HEK293 (cell line): ENCODE data around the gene CCHCR1.

Experiments used
- BCL11A ChIP-seq: fragments of 450-650 bp; formaldehyde crosslinking; IDR thresholded peaks from 2 replicates; pipeline ENCODE4 v1.5.1; 2016; ENCODE audit warnings: low read depth, missing biosample characterization, missing genetic modification characterization
- ZBTB8A ChIP-seq: fragments of 450-650 bp; formaldehyde crosslinking; IDR thresholded peaks from 2 replicates; pipeline ENCODE4 v1.5.1; 2016; ENCODE audit warnings: missing biosample characterization, missing genetic modification characterization
- ZNF146 ChIP-seq: fragments of 450-650 bp; formaldehyde crosslinking; IDR thresholded peaks from 2 replicates; pipeline ENCODE4 v1.5.1; 2016; ENCODE audit warnings: missing biosample characterization, missing genetic modification characterization
- ZNF239 ChIP-seq: fragments of 450-650 bp; formaldehyde crosslinking; IDR thresholded peaks from 2 replicates; pipeline ENCODE4 v1.5.1; 2016; ENCODE audit warnings: missing biosample characterization, missing genetic modification characterization
- ZNF274 ChIP-seq, 2 experiments: fragments of 200-500 bp in 1 of 2; fragments of 450-650 bp in 1 of 2; sonication (Bioruptor generic) in 1 of 2; formaldehyde crosslinking in 1 of 2; IDR thresholded peaks; 2 replicates each; pipeline versions ENCODE4 v1.5.1 to v1.6.1; 2014 to 2016; ENCODE audit warnings: borderline replicate concordance in 1 of 2, inconsistent platforms in 1 of 2, low read length in 1 of 2, missing biosample characterization in 1 of 2, missing genetic modification characterization in 1 of 2
- ZNF292 ChIP-seq: fragments of 450-650 bp; formaldehyde crosslinking; IDR thresholded peaks from 2 replicates; pipeline ENCODE4 v1.5.1; 2016; ENCODE audit warnings: low read depth, missing biosample characterization, missing genetic modification characterization, borderline replicate concordance
- ZNF501 ChIP-seq: fragments of 450-650 bp; formaldehyde crosslinking; IDR thresholded peaks from 2 replicates; pipeline ENCODE4 v1.5.1; 2016; ENCODE audit warnings: missing biosample characterization, missing genetic modification characterization
- TF ChIP-seq, protein P1 (sequence below): fragments of 450-650 bp; formaldehyde crosslinking; IDR thresholded peaks from 2 replicates; pipeline ENCODE4 v1.5.1; 2016; ENCODE audit warnings: missing biosample characterization, missing genetic modification characterization
- TF ChIP-seq, protein P2 (sequence below): fragments of 450-650 bp; formaldehyde crosslinking; IDR thresholded peaks from 2 replicates; pipeline ENCODE4 v1.5.1; 2016; ENCODE audit warnings: missing biosample characterization, missing genetic modification characterization, borderline replicate concordance

DNA sequence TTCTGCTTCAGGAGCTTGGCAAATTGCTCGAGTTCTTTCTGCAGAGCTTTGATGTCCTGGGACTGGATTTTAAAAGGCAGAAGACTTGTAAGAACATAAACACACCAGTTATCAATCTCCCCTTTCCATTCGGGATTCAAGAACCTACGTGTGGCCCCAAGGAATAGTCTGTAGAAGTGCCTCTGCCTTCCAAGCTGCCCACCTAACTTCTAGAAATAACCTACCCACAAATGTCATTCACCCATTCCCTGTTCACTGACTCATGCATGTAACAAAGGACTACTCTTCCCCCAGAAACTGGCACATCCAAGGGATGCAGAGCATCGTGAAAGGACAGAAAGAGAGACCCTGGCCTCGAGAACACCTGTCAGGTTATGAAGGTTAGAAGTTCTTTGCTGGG is 8.4 kb upstream of the CCHCR1 start:
- TF ChIP-seq, protein P1, sequence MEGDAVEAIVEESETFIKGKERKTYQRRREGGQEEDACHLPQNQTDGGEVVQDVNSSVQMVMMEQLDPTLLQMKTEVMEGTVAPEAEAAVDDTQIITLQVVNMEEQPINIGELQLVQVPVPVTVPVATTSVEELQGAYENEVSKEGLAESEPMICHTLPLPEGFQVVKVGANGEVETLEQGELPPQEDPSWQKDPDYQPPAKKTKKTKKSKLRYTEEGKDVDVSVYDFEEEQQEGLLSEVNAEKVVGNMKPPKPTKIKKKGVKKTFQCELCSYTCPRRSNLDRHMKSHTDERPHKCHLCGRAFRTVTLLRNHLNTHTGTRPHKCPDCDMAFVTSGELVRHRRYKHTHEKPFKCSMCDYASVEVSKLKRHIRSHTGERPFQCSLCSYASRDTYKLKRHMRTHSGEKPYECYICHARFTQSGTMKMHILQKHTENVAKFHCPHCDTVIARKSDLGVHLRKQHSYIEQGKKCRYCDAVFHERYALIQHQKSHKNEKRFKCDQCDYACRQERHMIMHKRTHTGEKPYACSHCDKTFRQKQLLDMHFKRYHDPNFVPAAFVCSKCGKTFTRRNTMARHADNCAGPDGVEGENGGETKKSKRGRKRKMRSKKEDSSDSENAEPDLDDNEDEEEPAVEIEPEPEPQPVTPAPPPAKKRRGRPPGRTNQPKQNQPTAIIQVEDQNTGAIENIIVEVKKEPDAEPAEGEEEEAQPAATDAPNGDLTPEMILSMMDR = no peak
- TF ChIP-seq ZBTB8A (tag by site-specific recombination) (no peak), ZNF292 (tag by site-specific recombination) (no peak), BCL11A (tag by site-specific recombination) (no peak), ZNF239 (no peak), ZNF501 (no peak), ZNF146 (tag by site-specific recombination) (no peak), ZNF274 (IDR thresholded peaks at IDR 0.05; ENCODE audit: low read length) (no peak), ZNF274 (tag by site-specific recombination; IDR thresholded peaks at IDR 0.05; ENCODE audit: borderline replicate concordance) (no peak)
- TF ChIP-seq, protein P2, sequence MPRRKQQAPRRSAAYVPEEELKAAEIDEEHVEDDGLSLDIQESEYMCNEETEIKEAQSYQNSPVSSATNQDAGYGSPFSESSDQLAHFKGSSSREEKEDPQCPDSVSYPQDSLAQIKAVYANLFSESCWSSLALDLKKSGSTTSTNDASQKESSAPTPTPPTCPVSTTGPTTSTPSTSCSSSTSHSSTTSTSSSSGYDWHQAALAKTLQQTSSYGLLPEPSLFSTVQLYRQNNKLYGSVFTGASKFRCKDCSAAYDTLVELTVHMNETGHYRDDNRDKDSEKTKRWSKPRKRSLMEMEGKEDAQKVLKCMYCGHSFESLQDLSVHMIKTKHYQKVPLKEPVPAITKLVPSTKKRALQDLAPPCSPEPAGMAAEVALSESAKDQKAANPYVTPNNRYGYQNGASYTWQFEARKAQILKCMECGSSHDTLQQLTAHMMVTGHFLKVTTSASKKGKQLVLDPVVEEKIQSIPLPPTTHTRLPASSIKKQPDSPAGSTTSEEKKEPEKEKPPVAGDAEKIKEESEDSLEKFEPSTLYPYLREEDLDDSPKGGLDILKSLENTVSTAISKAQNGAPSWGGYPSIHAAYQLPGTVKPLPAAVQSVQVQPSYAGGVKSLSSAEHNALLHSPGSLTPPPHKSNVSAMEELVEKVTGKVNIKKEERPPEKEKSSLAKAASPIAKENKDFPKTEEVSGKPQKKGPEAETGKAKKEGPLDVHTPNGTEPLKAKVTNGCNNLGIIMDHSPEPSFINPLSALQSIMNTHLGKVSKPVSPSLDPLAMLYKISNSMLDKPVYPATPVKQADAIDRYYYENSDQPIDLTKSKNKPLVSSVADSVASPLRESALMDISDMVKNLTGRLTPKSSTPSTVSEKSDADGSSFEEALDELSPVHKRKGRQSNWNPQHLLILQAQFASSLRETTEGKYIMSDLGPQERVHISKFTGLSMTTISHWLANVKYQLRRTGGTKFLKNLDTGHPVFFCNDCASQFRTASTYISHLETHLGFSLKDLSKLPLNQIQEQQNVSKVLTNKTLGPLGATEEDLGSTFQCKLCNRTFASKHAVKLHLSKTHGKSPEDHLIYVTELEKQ = no peak
